Breast epithelium (tissue), 3 donors: Measurements from ENCODE around the gene CALU.

Experiments
- POLR2A ChIP-seq: fragments of 450-650 bp; IDR thresholded peaks from one replicate; pipeline ENCODE4 v1.6.1; 2016; ENCODE audit warnings: antibody characterized with exemption, mild to moderate bottlenecking, moderate library complexity
- TF ChIP-seq, protein P1 (sequence below), 3 donors: fragments of 450-650 bp; IDR thresholded peaks; one replicate each; pipeline ENCODE4 v1.5.1; 2016 to 2017; ENCODE audit warnings: antibody characterized with exemption in 3 of 3, mild to moderate bottlenecking in 3 of 3, moderate library complexity in 3 of 3

GRCh38 chr7:128814499-128814898 is 75.3 kb downstream of the CALU start:
- TF ChIP-seq, protein P1, sequence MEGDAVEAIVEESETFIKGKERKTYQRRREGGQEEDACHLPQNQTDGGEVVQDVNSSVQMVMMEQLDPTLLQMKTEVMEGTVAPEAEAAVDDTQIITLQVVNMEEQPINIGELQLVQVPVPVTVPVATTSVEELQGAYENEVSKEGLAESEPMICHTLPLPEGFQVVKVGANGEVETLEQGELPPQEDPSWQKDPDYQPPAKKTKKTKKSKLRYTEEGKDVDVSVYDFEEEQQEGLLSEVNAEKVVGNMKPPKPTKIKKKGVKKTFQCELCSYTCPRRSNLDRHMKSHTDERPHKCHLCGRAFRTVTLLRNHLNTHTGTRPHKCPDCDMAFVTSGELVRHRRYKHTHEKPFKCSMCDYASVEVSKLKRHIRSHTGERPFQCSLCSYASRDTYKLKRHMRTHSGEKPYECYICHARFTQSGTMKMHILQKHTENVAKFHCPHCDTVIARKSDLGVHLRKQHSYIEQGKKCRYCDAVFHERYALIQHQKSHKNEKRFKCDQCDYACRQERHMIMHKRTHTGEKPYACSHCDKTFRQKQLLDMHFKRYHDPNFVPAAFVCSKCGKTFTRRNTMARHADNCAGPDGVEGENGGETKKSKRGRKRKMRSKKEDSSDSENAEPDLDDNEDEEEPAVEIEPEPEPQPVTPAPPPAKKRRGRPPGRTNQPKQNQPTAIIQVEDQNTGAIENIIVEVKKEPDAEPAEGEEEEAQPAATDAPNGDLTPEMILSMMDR (IDR thresholded peaks at IDR 0.05) = no peak
- TF ChIP-seq POLR2A = no peak
